ENCODE measurements around the gene CAPN10.

DNA sequence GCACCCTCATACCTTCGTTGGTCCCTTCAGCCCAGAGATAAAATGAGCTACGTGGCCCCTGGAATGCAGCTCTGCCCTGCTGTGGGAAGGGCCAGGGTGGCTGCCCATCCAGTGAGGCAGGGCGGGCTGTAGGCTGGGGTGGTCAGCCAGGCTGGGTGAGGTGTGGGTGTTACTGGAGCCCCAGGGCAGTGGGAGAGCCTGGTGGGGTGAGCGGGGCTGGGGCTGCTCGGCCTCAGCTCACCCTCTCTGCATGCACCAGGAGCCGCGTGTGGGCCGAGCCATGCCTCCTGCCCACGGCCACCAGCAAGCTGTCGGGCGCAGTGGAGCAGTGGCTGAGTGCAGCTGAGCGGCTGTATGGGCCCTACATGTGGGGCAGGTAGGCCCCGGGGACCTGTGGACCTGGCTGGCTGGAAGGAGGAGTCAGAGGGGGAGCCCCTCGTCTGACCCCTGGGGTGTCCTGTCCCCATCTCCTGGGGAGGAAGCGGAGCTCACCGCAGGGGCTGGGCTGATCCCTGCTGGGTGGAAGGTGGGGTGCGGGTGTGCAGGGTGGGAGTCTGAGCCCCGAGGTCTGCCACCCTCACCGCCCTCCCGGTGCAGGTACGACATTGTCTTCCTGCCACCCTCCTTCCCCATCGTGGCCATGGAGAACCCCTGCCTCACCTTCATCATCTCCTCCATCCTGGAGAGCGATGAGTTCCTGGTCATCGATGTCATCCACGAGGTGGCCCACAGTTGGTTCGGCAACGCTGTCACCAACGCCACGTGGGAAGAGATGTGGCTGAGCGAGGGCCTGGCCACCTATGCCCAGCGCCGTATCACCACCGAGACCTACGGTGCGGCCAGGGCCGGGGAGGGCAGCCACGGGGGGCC lies 12.8 kb upstream of the CAPN10 start:
- no peak for TF ChIP-seq EZH2 (IDR thresholded peaks at IDR 0.05; ENCODE audit: borderline replicate concordance, low read depth, low read length, severe bottlenecking)
- TF ChIP-seq POLR2AphosphoS5 (IDR thresholded peaks at IDR 0.05; ENCODE audit: insufficient read depth, low read depth, low read length) = no peak

Measured in endothelial cell of umbilical vein (primary cell).